HG03432 (cell line): ENCODE results near the gene TIPIN.
"Not testable (repeated sequence)": the region's sequence is repeated elsewhere in the genome, so short reads cannot be mapped to it uniquely, and the experiment has no call there.

Experiments
- ATAC-seq: cut with Tn5 transposase; IDR thresholded peaks from one replicate; pipeline ENCODE4 v1.9.1; 2021; ENCODE audit warnings: mild to moderate bottlenecking, moderate library complexity; ENCODE audit not compliant: unreplicated experiment

The TIPIN gene

GRCh38 chr15:66304425-66304824 is 52.1 kb downstream of the TIPIN start:
- ATAC-seq = not testable (repeated sequence)

- no peak for ATAC-seq
Observed at GRCh38 chr15:66302489-66303278, 53.8 kb downstream of the TIPIN start.

- ATAC-seq = no peak
Observed at GRCh38 chr15:66298803-66299251, 57.7 kb downstream of the TIPIN start.

GRCh38 chr15:66296186-66296585 is 60.3 kb downstream of the TIPIN start:
- ATAC-seq = no peak

- no peak for ATAC-seq
Observed at GRCh38 chr15:66294932-66295235, 61.6 kb downstream of the TIPIN start.

GRCh38 chr15:66294157-66294931 is 62.1 kb downstream of the TIPIN start:
- ATAC-seq = no peak

- ATAC-seq = peak; percentile 68
Observed at GRCh38 chr15:66293419-66294156, 62.9 kb downstream of the TIPIN start, which contains the start of gene DIS3L. TSS of gene DIS3L (plus strand) at chr15:66293568. CDS start at chr15:66293597, 29 bp downstream.

- ATAC-seq = no peak
Observed at GRCh38 chr15:66292571-66293418, 63.7 kb downstream of the TIPIN start.

- no peak for ATAC-seq
Observed at GRCh38 chr15:66291816-66292570, 64.5 kb downstream of the TIPIN start.

GRCh38 chr15:66290518-66290917 is 66.0 kb downstream of the TIPIN start:
- no peak for ATAC-seq

GRCh38 chr15:66290007-66290406 is 66.5 kb downstream of the TIPIN start:
- no peak for ATAC-seq

- no peak for ATAC-seq
Observed at GRCh38 chr15:66288551-66289185, 67.8 kb downstream of the TIPIN start.

- ATAC-seq = no peak
Observed at GRCh38 chr15:66288093-66288492, 68.4 kb downstream of the TIPIN start.

GRCh38 chr15:66287461-66288057 is 68.9 kb downstream of the TIPIN start:
- ATAC-seq = no peak
